GM18873 (cell line): ENCODE data around the gene KIF21B.

Experiments
- ATAC-seq: cut with Tn5 transposase; IDR thresholded peaks from one replicate; pipeline ENCODE4 v1.9.1; 2021; ENCODE audit warnings: mild to moderate bottlenecking, moderate library complexity, moderate number of reproducible peaks; ENCODE audit not compliant: unreplicated experiment, low FRiP score

KIF21B gene

DNA sequence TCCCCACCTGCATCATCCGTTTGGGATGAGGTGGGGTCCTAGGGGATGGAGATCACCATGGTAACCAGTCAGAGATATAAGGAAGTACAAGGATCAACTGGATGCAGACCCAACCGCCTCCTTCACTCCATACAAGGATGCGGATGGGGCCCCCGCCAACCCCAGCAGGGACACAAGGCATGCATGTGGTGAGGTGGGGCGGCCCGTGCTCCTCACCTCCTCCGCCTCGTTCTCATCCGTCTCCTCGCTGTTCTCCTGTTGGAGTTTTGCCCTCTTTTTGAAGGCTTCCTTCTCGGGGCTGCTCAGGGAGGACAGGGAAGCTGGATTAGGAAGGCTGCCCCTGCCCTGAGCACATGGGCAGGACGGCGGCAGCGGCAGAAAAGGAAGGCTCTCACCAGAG is 23.8 kb downstream of the KIF21B start:
- ATAC-seq = no peak

DNA sequence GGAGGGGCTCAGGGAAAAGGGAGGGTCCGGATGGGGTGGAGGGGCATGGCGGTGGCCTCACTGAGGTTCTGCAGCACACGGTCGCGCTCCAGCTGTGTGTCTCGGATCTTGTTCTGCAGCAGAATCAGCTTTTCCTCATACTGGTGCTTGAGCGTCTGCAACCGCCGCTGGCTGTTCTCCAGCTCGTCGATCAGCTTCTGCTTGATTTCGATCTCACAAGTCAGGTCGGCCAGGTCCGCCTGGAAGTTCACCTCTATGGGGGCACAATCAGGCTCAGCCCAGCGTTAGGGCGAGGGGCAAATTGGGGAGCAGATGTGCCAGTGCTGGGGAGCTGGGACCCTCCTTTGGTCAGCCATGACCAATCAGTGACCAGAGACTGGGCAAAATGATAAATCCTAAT is 25.2 kb downstream of the KIF21B start:
- no peak for ATAC-seq

- no peak for ATAC-seq
Measured at GRCh38 chr1:200992382-200993048, 31.0 kb downstream of the KIF21B start.

- no peak for ATAC-seq
Measured at GRCh38 chr1:200991097-200991614, 32.4 kb downstream of the KIF21B start.

DNA sequence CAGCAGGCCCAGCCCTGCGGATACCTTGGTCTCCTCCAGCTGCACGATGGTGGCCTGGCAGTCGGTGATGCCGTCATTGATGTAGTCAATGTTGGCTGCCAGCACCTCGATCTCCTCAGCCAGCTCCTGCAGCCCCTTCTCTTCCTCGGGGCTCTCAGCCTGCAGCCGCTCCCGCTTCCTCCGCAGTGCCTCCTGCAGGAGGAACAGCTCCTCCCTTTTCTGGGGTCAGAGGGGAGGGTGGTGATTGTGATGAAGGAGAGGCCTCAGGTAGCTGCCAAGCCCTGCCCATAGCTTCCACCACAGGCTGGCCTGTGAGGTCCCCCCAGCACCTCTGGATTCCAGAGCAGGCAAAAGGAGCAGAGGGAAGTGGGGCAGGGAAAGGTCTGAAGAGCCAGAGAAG is 33.4 kb downstream of the KIF21B start:
- no peak for ATAC-seq

DNA sequence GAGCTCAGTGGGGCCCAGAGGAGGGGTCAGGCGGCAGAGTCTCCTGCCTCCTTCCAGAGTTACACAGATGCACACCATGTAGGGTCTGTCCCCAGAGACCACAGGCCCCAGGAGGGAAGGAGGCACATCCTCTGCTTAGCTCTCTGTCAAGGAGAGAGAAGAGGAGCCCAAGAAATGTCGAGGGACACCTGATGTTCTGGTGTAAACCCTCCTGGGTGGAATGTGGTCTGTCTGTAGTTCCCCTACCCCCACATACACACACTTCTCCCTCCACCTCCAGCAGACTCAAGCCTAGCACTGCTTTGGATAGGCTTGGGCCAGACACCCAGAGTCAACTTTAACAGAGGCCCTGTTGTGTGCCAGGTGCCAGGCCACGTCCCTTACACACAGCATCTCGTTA is 34.2 kb downstream of the KIF21B start:
- ATAC-seq = no peak

- ATAC-seq = no peak
Measured at GRCh38 chr1:200988693-200989092, 34.8 kb downstream of the KIF21B start.

DNA sequence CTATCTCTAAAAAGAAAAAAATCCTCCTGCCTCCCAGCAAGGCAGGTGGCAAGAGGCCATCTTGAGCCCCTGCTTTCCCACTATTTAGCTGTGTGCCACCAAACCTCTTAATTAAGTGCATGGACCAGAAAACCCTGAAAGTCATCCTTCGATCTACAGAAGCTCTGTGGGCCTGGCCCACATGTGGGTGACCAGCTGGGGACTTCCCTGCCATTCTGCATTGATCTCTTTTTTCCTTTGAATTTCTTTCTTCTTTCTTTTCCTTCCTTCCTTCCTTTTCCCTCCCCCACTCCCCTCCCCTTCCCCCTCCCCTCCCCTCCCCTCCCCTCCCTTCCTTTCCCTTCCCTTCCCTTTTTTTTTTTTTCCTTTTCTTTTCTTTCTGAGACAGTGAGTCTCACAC is 38.0 kb downstream of the KIF21B start:
- ATAC-seq = no peak

DNA sequence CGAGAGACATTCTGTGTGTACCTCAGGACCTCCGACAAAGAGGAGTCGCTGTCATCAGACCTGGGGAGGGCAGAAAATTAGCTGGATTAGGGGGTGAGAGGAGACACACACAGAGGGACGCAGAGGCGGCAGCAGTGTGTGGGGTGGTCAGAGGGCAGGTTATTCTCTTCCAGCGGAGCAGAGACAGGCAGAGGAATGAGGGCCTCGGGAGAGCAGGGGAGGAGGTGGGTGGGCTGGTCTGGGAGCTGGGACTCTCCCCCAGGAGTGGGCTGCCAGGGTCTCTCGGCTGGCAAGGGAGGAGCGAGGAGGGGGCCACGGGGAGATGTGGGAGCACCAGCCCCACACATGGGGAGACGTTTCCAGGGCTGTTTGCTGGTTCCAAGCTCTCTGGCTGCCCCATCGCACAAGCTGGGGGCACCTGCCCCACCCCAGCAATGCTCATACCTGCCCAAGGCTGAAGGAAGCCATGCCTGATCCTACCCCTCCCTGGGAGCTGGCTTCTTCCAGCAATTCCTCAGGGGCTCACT is 40.4 kb downstream of the KIF21B start:
- no peak for ATAC-seq

GRCh38 chr1:200982071-200982945 is 41.2 kb downstream of the KIF21B start:
- ATAC-seq = no peak

- no peak for ATAC-seq
Measured at GRCh38 chr1:200981278-200981677, 42.2 kb downstream of the KIF21B start.

DNA sequence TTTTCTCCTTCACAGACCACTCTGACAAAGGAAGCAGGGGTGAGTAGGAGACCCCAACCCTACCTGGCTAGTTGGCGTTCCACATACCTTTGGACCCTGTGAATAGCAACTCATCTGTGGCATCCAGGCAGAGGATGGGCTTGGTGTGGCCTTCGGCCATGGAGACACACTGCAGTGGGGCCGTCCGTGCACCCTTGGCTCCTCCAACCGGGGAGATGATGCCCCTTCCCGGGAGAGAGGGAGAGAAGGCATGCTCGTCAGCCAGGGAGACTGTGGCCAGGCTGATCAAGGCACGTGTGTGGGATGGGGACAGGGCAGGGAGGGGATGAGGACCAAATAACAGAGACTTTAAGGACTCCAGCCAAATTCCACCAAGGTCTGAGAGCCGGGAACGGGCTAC is 42.6 kb downstream of the KIF21B start:
- no peak for ATAC-seq

DNA sequence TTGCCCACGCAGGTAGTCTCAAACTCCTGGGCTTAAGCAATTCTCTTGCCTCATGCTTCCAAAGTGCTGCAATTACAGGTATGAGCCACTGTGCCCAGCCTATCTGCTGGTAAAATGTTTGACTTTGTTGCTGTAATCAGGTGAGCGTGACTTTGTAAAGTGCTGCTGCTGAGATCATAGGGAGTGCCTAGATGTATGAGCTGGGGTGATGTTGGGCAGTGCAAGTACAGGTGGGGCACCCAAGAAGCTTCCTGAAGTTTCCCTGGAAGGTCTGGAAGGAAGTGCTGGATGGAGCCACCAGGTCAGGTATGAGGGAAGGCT is 43.1 kb downstream of the KIF21B start:
- no peak for ATAC-seq

DNA sequence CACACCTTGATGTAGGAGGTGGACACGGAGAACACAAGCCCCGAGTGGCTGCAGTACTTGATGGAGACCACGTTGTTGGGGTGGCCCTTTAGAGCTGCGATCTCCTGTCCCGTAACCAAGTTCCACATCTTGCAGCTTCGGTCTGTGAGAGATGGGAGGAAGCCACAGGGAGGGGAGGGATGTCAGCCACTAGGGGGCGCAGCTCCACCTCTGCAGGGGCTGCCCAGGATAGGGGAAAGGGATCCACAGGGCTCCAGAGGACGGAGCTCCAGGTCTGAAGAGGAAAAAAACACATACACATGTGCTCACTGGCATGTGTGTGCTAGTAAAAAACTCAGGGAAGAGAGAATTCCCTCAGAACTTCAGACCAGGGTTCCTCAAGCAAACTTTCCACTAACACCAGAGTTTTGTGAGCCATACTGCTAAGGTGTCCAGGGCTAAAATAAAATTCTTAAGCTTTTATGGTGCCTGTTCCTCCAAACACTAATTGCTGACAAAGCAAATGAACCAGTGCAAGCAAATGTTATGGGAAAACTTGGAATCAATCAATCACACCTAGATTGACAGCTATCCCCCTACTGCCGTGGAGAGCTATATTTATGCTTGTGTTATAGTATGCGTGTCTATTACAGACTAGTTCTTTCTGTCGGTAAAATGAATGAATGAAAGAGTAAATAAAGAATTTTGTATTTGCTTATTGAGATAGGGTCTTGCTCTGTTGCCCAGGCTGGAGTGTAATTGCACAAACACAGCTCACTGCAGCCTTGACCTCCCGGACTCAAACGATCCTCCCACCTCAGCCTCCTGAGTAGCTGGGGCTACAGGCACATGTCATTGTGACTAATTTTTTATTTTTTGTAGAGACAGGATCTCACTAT is 43.7 kb downstream of the KIF21B start:
- no peak for ATAC-seq

- no peak for ATAC-seq
Measured at GRCh38 chr1:200977071-200977754, 46.3 kb downstream of the KIF21B start.

DNA sequence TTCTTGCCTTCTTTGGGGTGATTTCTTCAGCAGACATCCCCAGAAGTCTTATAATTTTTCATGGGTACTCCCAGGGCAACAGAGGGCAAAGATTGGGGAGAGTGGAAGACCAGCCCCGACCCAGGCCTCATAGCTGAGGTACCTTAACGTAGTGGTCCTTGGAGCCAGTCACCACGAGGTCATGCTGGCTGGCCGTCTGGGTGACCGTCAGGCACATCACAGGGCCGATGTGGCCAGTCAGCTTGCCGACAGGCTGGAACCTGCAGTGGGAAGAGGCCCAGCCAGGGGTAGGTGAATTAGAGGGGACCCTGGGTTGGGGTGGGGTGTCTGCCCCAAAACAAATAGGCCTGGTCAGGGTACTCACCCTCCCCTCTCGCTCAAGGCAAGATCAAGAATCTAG is 46.9 kb downstream of the KIF21B start:
- no peak for ATAC-seq

DNA sequence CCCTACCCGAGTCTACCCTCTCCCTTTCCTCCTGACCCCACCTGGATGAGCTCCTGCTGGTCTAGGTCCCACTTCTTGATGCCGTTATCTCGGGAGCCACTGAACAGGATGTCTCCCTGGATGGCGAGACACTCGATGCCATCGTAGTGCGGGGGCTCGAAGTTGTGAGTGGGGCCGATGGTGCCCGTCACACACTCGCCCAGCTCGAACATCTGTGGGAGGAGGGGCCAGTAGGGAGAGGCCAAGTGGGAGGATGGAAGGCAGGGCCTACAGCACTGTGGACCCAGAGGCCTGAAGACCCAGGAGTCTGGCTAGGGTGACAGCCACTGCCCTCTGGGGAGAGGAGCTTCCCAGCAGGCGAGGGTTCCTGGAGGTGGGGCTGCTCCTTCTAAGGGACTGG is 48.1 kb downstream of the KIF21B start:
- no peak for ATAC-seq

DNA sequence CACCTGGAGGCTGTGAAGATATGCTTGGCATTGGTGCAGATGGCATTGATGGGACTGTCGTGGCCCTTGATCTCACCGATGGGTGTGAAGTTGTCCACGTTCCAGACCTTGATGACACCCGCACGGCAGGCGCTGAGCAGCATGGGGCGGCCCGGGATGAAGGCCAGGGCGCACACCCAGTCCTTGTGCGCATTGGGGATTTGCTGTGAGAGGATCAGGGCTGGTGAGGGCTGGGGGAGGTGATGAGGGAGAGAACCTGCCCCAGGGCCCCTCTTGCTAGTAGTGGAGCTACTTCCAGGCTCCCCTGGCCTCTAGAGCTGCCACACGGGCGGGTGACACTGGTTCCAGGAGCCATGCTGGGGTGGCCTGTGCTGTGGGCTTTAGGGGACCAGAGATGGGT is 48.8 kb downstream of the KIF21B start:
- ATAC-seq = no peak

- ATAC-seq = no peak
Measured at GRCh38 chr1:200973937-200974657, 49.4 kb downstream of the KIF21B start.
